Measurements from ENCODE around the gene SLC38A3. TPM values are rescaled to one million over a fixed set of nuclear protein-coding genes. Genes with fewer than 3 reads are reported as not detected.

Gene SLC38A3
- total RNA-seq, 1 donor from 2014 or later: not detected

DNA sequence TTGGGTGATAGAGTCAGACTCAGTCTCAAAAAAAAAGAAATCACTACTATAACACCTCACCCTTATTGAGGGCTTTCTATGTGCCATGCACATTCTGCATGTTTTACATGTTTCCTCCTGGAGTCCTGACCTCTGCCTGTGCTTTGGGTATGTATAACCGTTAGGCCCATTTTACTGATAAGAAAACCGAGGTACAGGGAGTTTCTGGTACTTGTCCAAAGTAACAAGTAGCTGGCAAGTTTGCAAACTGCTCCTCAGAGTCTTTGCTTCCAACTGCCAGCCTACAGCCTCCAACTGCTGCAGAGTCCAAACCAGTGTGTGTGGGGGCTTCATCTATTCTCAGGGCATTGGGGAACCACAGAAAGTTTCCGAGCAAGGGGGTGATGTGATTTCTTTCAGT, 27.2 kb downstream of the SLC38A3 start:
- H3K27me3 ChIP-seq (ENCODE audit: low read depth): no peaks in the 10 kb centered on the region
- H3K4me3 ChIP-seq: no peak overlapping the region
- ATAC-seq (no peak), DNase-seq (no peak)
- H3K4me1 ChIP-seq: peaks cover 29% of the 10 kb centered on the region
- no peaks in the 10 kb centered on the region for H3K36me3 ChIP-seq
- TF ChIP-seq, protein P1, sequence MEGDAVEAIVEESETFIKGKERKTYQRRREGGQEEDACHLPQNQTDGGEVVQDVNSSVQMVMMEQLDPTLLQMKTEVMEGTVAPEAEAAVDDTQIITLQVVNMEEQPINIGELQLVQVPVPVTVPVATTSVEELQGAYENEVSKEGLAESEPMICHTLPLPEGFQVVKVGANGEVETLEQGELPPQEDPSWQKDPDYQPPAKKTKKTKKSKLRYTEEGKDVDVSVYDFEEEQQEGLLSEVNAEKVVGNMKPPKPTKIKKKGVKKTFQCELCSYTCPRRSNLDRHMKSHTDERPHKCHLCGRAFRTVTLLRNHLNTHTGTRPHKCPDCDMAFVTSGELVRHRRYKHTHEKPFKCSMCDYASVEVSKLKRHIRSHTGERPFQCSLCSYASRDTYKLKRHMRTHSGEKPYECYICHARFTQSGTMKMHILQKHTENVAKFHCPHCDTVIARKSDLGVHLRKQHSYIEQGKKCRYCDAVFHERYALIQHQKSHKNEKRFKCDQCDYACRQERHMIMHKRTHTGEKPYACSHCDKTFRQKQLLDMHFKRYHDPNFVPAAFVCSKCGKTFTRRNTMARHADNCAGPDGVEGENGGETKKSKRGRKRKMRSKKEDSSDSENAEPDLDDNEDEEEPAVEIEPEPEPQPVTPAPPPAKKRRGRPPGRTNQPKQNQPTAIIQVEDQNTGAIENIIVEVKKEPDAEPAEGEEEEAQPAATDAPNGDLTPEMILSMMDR (IDR thresholded peaks at IDR 0.05): no peak
- intact Hi-C loops (cut with DNase I): no loop called here
- no peak overlapping the region for H3K27ac ChIP-seq
- no peaks in the 10 kb centered on the region for H3K9me3 ChIP-seq

- no peaks in the 10 kb centered on the region for H3K36me3 ChIP-seq
- ATAC-seq: no peak
- H3K4me3 ChIP-seq: no peak overlapping the region
- TF ChIP-seq, protein P1 (IDR thresholded peaks at IDR 0.05): no peak
- H3K27me3 ChIP-seq (ENCODE audit: low read depth): no peaks in the 10 kb centered on the region
- no peaks in the 10 kb centered on the region for H3K9me3 ChIP-seq
- H3K27ac ChIP-seq: no peak overlapping the region
- peaks cover 25% of the 10 kb centered on the region for H3K4me1 ChIP-seq
- DNase-seq: no peak
- intact Hi-C loops (cut with DNase I): no loop called here
Observed at GRCh38 chr3:50233176-50233575, 28.1 kb downstream of the SLC38A3 start.

DNA sequence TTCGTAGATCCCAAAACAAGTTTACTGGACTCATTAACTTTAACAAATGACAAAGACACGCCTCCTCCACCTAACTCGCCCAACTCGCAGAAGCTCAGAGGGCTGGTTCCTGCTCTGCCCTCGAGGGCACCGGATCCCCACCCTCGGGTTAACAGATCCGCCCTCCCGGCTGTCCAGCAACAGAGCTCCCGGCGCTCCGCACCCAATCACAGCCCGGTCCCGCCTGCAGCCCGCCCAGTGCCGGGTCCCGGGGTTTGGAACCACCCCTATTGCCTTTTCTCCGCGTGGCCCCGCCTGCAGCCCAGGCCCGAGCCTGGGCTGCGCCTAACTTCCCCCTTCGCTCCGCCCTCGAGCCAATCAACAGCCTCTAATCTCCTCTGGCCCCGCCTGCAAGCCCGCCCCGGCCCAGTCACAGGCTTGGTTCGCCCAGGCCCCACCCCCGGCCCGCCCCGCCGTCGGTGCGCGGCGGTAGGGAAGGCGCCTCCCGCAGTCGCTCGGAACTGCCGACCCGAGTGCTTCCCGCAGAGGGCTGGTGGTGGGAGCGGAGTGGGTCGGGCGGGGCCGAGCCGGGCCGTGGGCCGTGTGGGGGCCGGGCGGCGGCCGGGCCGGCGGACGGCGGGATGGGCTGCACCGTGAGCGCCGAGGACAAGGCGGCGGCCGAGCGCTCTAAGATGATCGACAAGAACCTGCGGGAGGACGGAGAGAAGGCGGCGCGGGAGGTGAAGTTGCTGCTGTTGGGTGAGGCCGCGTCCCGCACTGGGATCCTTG, 30.8 kb downstream of the SLC38A3 start, which contains the start of gene GNAI2:
Gene GNAI2, plus strand, starts transcription at position 489 of the 768 bp plus-strand sequence. Its CDS starts 132 bp downstream, at position 621.
- intact Hi-C loops (cut with DNase I): no loop called here

GRCh38 chr3:50236484-50237132, 31.5 kb downstream of the SLC38A3 start:
- Histone ChIP-seq H3K4me1 (peaks cover 54% of the 10 kb centered on the region), H3K27ac (peak overlapping the region; percentile 96), H3K9me3 (no peaks in the 10 kb centered on the region), H3K4me3 (peak overlapping the region; percentile 92), H3K27me3 (ENCODE audit: low read depth) (no peaks in the 10 kb centered on the region), H3K36me3 (peaks cover 29% of the 10 kb centered on the region)
- TF ChIP-seq, protein P1 (IDR thresholded peaks at IDR 0.05): no peak
- DNase-seq (no peak), ATAC-seq (no peak)
- intact Hi-C loops (cut with DNase I): no loop called here

More for the DNA sequence above, 30.8 kb downstream of the SLC38A3 start, which contains the start of gene GNAI2:
- TF ChIP-seq, protein P1 (IDR thresholded peaks at IDR 0.05): no peak
- Histone ChIP-seq H3K4me1 (peaks cover 47% of the 10 kb centered on the region), H3K9me3 (no peaks in the 10 kb centered on the region), H3K27me3 (ENCODE audit: low read depth) (no peaks in the 10 kb centered on the region), H3K36me3 (peaks cover 22% of the 10 kb centered on the region), H3K27ac (peak within 1 kb of the TSS; percentile 96), H3K4me3 (peak within 1 kb of the TSS; percentile 92)
- DNase-seq (peak; percentile 99), ATAC-seq (peak; percentile 95 to 96)

- no peak for ATAC-seq
- no peaks in the 10 kb centered on the region for H3K27me3 ChIP-seq (ENCODE audit: low read depth)
- H3K9me3 ChIP-seq: no peaks in the 10 kb centered on the region
- TF ChIP-seq, protein P1 (IDR thresholded peaks at IDR 0.05): no peak
- H3K36me3 ChIP-seq: peaks cover 32% of the 10 kb centered on the region
- peak overlapping the region; percentile 96 for H3K27ac ChIP-seq
- peak; percentile 60 for DNase-seq
- peak overlapping the region; percentile 92 for H3K4me3 ChIP-seq
- peaks cover 60% of the 10 kb centered on the region for H3K4me1 ChIP-seq
- intact Hi-C loops (cut with DNase I): no loop called here
Observed at GRCh38 chr3:50237133-50237651, 32.1 kb downstream of the SLC38A3 start.
